Measurements from ENCODE around the gene SH3D21. TPM values are rescaled to one million over a fixed set of nuclear protein-coding genes. Genes with fewer than 3 reads are reported as not detected.
A peak's percentile ranks its signal among the peaks of the same experiment; 100 is the strongest.

Gene SH3D21
- total RNA-seq, 1 experiment from 2014 or later, result 18.3 TPM

- Mint-ChIP-seq H3K36me3 (ENCODE audit: insufficient read depth in 1 of 3, low read depth in 3 of 3) (peaks cover 43 to 90% (median 81%) of the 10 kb centered on the region in 3 experiments; a peak in 6 of 7 replicates), H3K27me3 (ENCODE audit: low read depth) (no peaks in the 10 kb centered on the region), H3K4me3 (no peak overlapping the region), H3K4me1 (peaks cover 0 to 3% of the 10 kb centered on the region in 2 experiments; a peak in 2 of 4 replicates), H3K9me3 (no peaks in the 10 kb centered on the region), H3K27ac (peak overlapping the region in 2 of 3 experiments; percentile 29 to 56; a peak in 2 of 7 replicates)
- Histone ChIP-seq H3K23me2 (ENCODE audit: insufficient read length, low read depth, low read length, poor library complexity, severe bottlenecking) (no peaks in the 10 kb centered on the region), H4K91ac (ENCODE audit: insufficient read length, low read depth, low read length) (no peak overlapping the region), H2AK5ac (ENCODE audit: insufficient read length, low read length) (no peak overlapping the region), H3K14ac (ENCODE audit: insufficient read depth, low read length) (no peak overlapping the region), H2BK20ac (ENCODE audit: low read depth, low read length, poor library complexity, severe bottlenecking) (no peak overlapping the region), H2AFZ (ENCODE audit: low read length) (no peak overlapping the region), H4K5ac (ENCODE audit: insufficient read length, low read depth, low read length) (no peak overlapping the region), H3K9ac (ENCODE audit: extremely low read depth, insufficient read length, low read length) (no peak overlapping the region), H3K18ac (ENCODE audit: insufficient read length, low read depth, low read length) (no peak overlapping the region), H3K9me3 (ENCODE audit: control insufficient read depth, low read depth, low read length) (no peaks in the 10 kb centered on the region), H3K23ac (ENCODE audit: insufficient read length, low read depth, low read length) (no peak overlapping the region), H2BK5ac (ENCODE audit: insufficient read length, low read length) (no peak overlapping the region), H3K27ac (ENCODE audit: insufficient read length, low read depth, low read length) (no peak overlapping the region), H3K56ac (ENCODE audit: insufficient read length, low read depth, low read length) (no peak overlapping the region), H4K20me1 (ENCODE audit: control insufficient read depth, insufficient read depth, insufficient read length) (no peaks in the 10 kb centered on the region), H3K4me2 (ENCODE audit: insufficient read depth, insufficient read length, low read length) (no peak overlapping the region), H3K4me1 (ENCODE audit: insufficient read depth, low read length) (no peaks in the 10 kb centered on the region), H3K79me1 (ENCODE audit: insufficient read depth, low read depth, low read length, poor library complexity, severe bottlenecking) (no peaks in the 10 kb centered on the region), H3K4ac (ENCODE audit: low read depth, low read length) (no peak overlapping the region), H3K79me2 (ENCODE audit: insufficient read depth, low read length) (no peaks in the 10 kb centered on the region), H3K27me3 (ENCODE audit: insufficient read depth, low read length) (no peaks in the 10 kb centered on the region), H2BK15ac (ENCODE audit: low read depth, low read length) (no peak overlapping the region), H2BK120ac (ENCODE audit: low read depth, low read length, poor library complexity, severe bottlenecking) (no peak overlapping the region), H3T11ph (ENCODE audit: low read length) (no peak overlapping the region), H2BK12ac (ENCODE audit: insufficient read length, low read depth, low read length) (no peak overlapping the region), H4K8ac (replicated peaks; ENCODE audit: insufficient read length, low read depth, low read length) (no peak overlapping the region)
- DNase-seq, result no peak
- TF ChIP-seq, protein P1, sequence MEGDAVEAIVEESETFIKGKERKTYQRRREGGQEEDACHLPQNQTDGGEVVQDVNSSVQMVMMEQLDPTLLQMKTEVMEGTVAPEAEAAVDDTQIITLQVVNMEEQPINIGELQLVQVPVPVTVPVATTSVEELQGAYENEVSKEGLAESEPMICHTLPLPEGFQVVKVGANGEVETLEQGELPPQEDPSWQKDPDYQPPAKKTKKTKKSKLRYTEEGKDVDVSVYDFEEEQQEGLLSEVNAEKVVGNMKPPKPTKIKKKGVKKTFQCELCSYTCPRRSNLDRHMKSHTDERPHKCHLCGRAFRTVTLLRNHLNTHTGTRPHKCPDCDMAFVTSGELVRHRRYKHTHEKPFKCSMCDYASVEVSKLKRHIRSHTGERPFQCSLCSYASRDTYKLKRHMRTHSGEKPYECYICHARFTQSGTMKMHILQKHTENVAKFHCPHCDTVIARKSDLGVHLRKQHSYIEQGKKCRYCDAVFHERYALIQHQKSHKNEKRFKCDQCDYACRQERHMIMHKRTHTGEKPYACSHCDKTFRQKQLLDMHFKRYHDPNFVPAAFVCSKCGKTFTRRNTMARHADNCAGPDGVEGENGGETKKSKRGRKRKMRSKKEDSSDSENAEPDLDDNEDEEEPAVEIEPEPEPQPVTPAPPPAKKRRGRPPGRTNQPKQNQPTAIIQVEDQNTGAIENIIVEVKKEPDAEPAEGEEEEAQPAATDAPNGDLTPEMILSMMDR (conservative IDR thresholded peaks at IDR 0.05), result no peak
- no CpG with 5 or more reads among the region's 2 CpGs for WGBS (ENCODE audit: extremely low coverage, insufficient read length, low lambda C conversion rate)
Measured at GRCh38 chr1:36295390-36295789, 10.8 kb upstream of the SH3D21 start.

Measured in H9 (cell line).